AG04450 (cell line): Measurements from ENCODE around the gene NFAM1. TPM values are rescaled to one million over a fixed set of nuclear protein-coding genes. Genes with fewer than 3 reads are reported as not detected.

Experiments
- CTCF ChIA-PET: fragments of 300-600, 350-600 bp; formaldehyde crosslinking; extraction: SDS; loops from one replicate; lab custom pipeline; 2022; ENCODE audit warnings: antibody characterized with exemption, inconsistent platforms; lab: Charles Lee
- POLR2A ChIA-PET: fragments of 350-600 bp; formaldehyde crosslinking; extraction: SDS; loops from one replicate; lab custom pipeline; 2021; ENCODE audit warnings: antibody characterized with exemption, inconsistent platforms; lab: Yijun Ruan, JAX
- DNase-seq: peaks from one replicate; pipeline ENCODE4 v3.0.0-alpha.2; 2011; ENCODE audit warnings: low read depth, low spot score
- H3K27ac ChIP-seq: one replicate; pipeline ENCODE4 v1.5.1; 2012; ENCODE audit warnings: low read depth, low read length, control low read depth
- H3K27me3 ChIP-seq: one replicate; pipeline ENCODE4 v1.6.0; 2012; ENCODE audit warnings: low read length; ENCODE audit not compliant: control insufficient read depth, insufficient read depth
- H3K4me3 ChIP-seq: 2 replicates; pipeline ENCODE4 v1.5.1; 2011; ENCODE audit warnings: mild to moderate bottlenecking, low read depth, low read length, control low read depth
- H3K9me3 ChIP-seq: 2 replicates; pipeline ENCODE4 v1.5.1; 2012; ENCODE audit warnings: low read length; ENCODE audit not compliant: control insufficient read depth, insufficient read depth
- CTCF ChIP-seq: IDR thresholded peaks from 2 replicates; pipeline ENCODE4 v1.5.1; 2011; ENCODE audit warnings: low read depth, low read length, control low read depth, inconsistent platforms
- polyA plus RNA-seq: library from polyadenylated mRNA; depleted of rRNA; stranded (reverse); fragments of >200 nt; gene quantifications from 2 replicates; pipeline ENCODE4 v1.2.3, GENCODE V29; 2011

NFAM1 gene
- polyA plus RNA-seq, 1 experiment = not detected

- ChIA-PET CTCF (no interaction called here), POLR2A (no interaction called here)
- no peak for TF ChIP-seq CTCF
- H3K27me3 ChIP-seq = peaks cover 22% of the 10 kb centered on the region
- no peak overlapping the region for H3K4me3 ChIP-seq
- no peak overlapping the region for H3K27ac ChIP-seq
- H3K9me3 ChIP-seq = no peaks in the 10 kb centered on the region; the same call in 1 of the 2 replicates
- DNase-seq = no peak
Measured at GRCh38 chr22:42358643-42359558, 73.3 kb downstream of the NFAM1 start.

GRCh38 chr22:42357634-42358296 lies 74.4 kb downstream of the NFAM1 start:
- Histone ChIP-seq H3K27ac (no peak overlapping the region), H3K4me3 (no peak overlapping the region), H3K9me3 (no peaks in the 10 kb centered on the region; the same call in 1 of the 2 replicates), H3K27me3 (peaks cover 19% of the 10 kb centered on the region)
- DNase-seq = no peak
- ChIA-PET POLR2A (no interaction called here), CTCF (no interaction called here)
- TF ChIP-seq CTCF = no peak

- Histone ChIP-seq H3K27ac (no peak overlapping the region), H3K27me3 (peaks cover 19% of the 10 kb centered on the region), H3K9me3 (no peaks in the 10 kb centered on the region; the same call in 1 of the 2 replicates), H3K4me3 (no peak overlapping the region)
- TF ChIP-seq CTCF = no peak
- ChIA-PET CTCF (no interaction called here), POLR2A (no interaction called here)
- DNase-seq = no peak
Measured at GRCh38 chr22:42357221-42357620, 75.0 kb downstream of the NFAM1 start.

GRCh38 chr22:42356533-42356932 lies 75.7 kb downstream of the NFAM1 start:
- CTCF ChIA-PET = no interaction called here
- Histone ChIP-seq H3K4me3 (no peak overlapping the region), H3K27ac (no peak overlapping the region), H3K27me3 (peaks cover 19% of the 10 kb centered on the region), H3K9me3 (no peaks in the 10 kb centered on the region; the same call in 1 of the 2 replicates)
- no peak for TF ChIP-seq CTCF
- no peak for DNase-seq
- POLR2A ChIA-PET = no interaction called here
